GM10266 (cell line): ENCODE data around the gene MICALL2.

Source experiments
- DNase-seq: peaks from one replicate; pipeline ENCODE4 v3.0.0; 2012; ENCODE audit errors: extremely low spot score
- TF ChIP-seq, protein P1 (sequence below): IDR thresholded peaks from 2 replicates; pipeline ENCODE4 v1.5.1; 2012; ENCODE audit warnings: mild to moderate bottlenecking, low read depth; ENCODE audit not compliant: control insufficient read depth, insufficient read depth; ENCODE audit errors: missing control alignments

MICALL2 gene

DNA sequence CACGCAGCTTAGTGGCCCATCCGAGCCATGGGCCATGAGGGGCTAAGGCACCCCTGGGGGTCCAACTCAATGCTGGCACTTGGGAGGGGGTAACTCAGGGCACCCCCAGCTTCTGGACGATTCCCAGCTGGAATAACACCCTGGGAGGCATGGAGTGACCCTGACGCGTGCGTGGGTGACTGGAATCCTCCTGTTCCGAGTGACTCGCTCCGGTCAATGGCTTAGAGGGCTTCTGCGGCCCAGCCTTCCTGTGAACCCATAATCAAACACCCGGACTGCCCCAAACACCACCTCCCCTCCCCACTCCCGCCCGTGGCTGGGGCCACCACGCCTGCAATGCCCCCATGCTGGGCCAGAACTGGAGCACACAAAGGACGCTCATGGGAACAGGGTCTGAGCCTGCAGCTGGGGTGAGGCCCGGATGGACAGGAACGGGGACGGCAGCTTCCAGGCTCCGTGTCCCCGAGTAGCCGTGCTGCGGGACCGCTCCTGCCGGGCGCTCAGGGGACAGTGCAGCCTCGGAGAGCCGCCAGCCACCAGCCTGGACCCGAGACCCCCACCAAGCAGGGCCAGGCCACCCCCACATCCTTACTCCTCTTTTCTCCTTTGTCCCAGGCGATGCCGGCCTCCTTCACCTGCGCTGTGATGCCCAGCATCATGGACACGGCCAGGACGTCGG lies 36.4 kb upstream of the MICALL2 start:
- no peak for DNase-seq
- TF ChIP-seq, protein P1, sequence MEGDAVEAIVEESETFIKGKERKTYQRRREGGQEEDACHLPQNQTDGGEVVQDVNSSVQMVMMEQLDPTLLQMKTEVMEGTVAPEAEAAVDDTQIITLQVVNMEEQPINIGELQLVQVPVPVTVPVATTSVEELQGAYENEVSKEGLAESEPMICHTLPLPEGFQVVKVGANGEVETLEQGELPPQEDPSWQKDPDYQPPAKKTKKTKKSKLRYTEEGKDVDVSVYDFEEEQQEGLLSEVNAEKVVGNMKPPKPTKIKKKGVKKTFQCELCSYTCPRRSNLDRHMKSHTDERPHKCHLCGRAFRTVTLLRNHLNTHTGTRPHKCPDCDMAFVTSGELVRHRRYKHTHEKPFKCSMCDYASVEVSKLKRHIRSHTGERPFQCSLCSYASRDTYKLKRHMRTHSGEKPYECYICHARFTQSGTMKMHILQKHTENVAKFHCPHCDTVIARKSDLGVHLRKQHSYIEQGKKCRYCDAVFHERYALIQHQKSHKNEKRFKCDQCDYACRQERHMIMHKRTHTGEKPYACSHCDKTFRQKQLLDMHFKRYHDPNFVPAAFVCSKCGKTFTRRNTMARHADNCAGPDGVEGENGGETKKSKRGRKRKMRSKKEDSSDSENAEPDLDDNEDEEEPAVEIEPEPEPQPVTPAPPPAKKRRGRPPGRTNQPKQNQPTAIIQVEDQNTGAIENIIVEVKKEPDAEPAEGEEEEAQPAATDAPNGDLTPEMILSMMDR, result no peak

DNA sequence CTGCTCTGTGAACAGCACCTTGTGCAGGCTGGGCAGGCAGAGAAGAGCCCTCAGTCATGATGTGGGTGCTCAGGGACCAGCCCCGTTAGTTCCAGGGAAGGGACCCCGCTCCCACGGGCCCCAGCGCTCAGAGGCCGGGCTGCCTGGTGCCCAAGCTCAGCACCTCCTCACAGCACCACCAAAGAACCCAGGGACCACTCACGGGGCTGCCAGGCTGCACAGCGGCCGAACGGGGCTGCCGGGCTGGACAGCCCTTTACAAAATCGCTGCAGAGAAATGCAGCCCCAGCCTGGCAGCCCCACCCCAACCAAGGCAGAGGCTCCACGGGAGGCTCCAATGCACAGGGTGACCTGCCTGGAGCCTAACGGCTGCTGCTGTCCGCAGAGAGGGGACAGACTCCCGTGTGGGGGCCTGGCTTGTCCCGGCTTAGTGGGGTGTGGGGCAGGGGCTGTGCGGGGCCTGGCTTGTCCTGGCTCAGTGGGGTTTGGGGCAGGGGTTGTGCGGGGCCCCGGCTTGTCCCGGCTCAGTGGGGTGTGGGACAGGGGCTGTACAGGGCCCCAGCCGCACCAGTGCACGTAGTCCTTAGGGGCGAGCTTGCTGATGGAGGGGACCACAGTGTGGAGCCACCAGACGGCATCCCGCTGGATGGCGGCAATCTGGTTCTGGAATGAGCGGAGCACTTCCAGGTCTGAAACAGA lies 35.7 kb upstream of the MICALL2 start:
- TF ChIP-seq, protein P1, result no peak
- no peak for DNase-seq

DNA sequence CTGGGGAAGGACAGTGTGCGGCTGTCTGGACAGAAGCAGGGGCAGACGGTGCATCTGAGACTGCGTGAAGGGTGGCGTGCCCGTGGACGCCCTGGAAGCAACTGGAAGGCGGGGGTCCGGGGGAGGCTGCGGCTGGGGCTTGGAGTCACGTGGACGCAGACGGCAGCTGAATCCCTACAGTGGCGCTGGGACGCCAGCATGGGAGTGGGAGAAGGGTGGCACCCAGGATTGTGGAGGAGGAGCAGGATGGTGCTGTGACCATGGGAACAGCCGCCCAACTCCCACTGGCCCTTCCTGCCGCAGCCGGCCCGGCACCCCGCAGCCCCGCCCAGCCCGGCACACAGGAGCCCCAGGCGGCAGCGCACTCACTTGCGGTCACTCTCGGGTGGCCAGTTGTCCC lies 35.2 kb upstream of the MICALL2 start:
- TF ChIP-seq, protein P1, result no peak
- DNase-seq, result no peak

DNA sequence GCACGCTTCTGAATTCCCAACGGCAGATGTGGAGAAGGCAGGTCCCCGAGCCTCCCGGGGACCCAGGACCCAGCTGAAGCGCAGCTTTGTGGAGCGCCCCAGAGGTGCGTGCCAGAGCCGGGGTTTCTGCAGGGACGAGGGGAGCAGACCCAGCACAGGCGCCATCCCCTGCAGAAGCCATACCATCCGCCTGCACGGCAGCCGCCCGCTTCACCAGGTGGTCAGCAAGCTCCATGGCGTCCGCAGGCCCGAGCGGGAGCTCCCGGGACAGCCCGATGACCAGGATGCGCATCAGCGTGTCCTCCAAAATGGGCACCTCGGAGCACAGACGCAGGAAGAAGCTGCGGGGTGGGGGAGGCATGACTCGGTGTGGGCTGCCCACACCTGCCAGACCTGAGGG lies 34.3 kb upstream of the MICALL2 start:
- no peak for DNase-seq
- TF ChIP-seq, protein P1, result no peak

DNA sequence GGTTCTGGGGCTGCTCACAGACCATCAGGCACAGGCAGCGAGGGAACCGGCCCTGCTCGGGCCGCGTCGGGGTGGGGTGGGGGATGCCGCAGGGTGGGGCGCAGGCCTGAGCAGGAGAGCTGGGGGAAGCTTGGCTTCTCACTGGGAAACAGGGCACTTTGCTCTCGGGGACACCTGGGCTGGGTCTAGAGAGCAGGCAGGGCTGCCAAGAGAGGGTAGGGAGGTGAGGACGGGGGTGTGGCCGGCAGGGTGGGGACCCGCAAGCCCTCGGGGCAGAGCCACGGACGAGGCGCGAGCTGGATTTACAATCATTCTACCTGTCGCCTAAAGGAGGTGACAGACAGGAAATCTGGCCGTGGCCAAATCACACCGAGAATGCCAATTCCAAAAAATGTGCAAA lies 33.9 kb upstream of the MICALL2 start:
- DNase-seq, result no peak
- TF ChIP-seq, protein P1, result no peak

DNA sequence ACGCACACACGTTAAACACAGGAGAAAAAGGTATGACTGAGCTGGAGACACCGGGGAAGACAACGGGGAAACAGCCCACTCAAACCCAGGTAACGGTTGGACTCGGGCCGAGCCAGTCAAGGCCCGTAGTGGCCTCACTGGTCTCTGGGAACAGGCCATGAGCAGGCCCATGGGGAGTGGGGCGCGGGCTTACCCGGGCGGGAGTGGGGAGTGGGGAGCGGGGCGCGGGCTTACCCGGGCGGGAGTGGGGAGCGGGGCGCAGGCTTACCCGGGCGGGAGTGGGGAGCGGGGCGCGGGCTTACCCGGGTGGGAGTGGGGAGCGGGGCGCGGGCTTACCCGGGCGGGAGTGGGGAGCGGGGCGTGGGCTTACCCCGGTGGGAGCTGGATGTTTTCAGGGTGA lies 33.4 kb upstream of the MICALL2 start:
- DNase-seq, result no peak
- TF ChIP-seq, protein P1, result no peak

DNA sequence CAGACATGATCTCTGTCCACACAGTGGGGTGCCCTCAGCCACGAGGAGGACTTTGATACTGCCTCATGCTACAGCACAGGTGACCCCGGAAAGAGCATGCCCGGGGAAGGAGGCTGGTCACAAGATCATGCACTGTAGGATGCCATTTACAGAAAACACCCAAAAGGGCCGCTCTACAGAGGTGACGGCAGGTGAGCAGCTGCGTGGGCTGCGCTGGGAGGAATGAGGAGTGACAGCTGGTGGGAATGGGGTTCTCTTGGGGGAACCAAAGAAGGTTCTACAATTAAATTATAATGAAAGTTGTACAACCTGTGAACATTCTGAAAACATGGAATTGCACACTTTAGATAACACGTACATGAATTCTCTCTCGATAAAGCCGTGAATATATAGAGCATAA lies 33.0 kb upstream of the MICALL2 start:
- TF ChIP-seq, protein P1, result no peak
- no peak for DNase-seq
